ENCODE data around the gene SCAMP2. TPM values are rescaled to one million over a fixed set of nuclear protein-coding genes. Genes with fewer than 3 reads are reported as not detected.

SCAMP2 gene
- total and polyA plus RNA-seq, 2 of the 13 experiments (the other 11 are each of a cell fraction or from before 2014, with no cell fraction given), result 34.8 to 121 TPM

- ChIA-PET POLR2A (interaction anchor here (1.2 to 3.3 kb wide), 3 partner anchors 10 to 16 kb away, joined by 3 to 23 read pairs (median 21); partner anchors contain the start of gene FAM219B), CTCF (ENCODE audit: low intra/inter-chr PET ratio, low total read pairs) (no interaction called here)
- Histone ChIP-seq H3K79me2 (ENCODE audit: insufficient read depth, low read length) (peaks cover 11% of the 10 kb centered on the region), H3K27me3 (ENCODE audit: control insufficient read depth in 1 of 2, insufficient read depth in 2 of 2, low read length in 2 of 2) (no peaks in the 10 kb centered on the region; a peak in 1 of 5 replicates), H3K4me3 (replicated peaks in 1 of 3; ENCODE audit: insufficient read depth in 1 of 3, low read depth in 2 of 3, low read length in 3 of 3) (peak overlapping the region; percentile 73 to 99 (median 94)), H3K9me3 (ENCODE audit: low read length) (no peaks in the 10 kb centered on the region), H4K20me1 (ENCODE audit: insufficient read depth, low read length) (no peaks in the 10 kb centered on the region; the same call in 1 of the 2 replicates), H3K4me2 (ENCODE audit: low read depth, low read length) (peak overlapping the region; percentile 84), H3K4me1 (ENCODE audit: insufficient read depth, low read length) (peaks cover 27% of the 10 kb centered on the region), H3K9ac (ENCODE audit: insufficient read depth, low read depth, low read length) (peak overlapping the region; percentile 95), H3K36me3 (replicated peaks in 1 of 2; ENCODE audit: control insufficient read depth in 1 of 2, insufficient read depth in 2 of 2, low read length in 2 of 2) (peaks cover 11 to 15% of the 10 kb centered on the region in 2 experiments; a peak in 4 of 5 replicates), H3K27ac (ENCODE audit: extremely low read length, insufficient read depth, low read length) (peak overlapping the region; percentile 70), H2AFZ (ENCODE audit: low read length) (no peak overlapping the region)
- no peak for DNase-seq (ENCODE audit: low spot score)
- TF ChIP-seq MEIS2 (CRISPR knock-in tag; IDR thresholded peaks at IDR 0.05) (no peak), ZKSCAN5 (CRISPR knock-in tag; IDR thresholded peaks at IDR 0.05) (no peak), ZNF766 (CRISPR knock-in tag; IDR thresholded peaks at IDR 0.05; ENCODE audit: borderline replicate concordance) (no peak), LCORL (IDR thresholded peaks at IDR 0.05) (no peak), LCORL (CRISPR knock-in tag; IDR thresholded peaks at IDR 0.05) (0 out of 2 replicates have a peak, but pooled peaks have one; percentile 15), SSRP1 (CRISPR knock-in tag; IDR thresholded peaks at IDR 0.05) (no peak), ZNF558 (CRISPR knock-in tag; IDR thresholded peaks at IDR 0.05; ENCODE audit: borderline replicate concordance) (0 out of 2 replicates have a peak, but pooled peaks have one; percentile 45)
- TF ChIP-seq, protein P1, sequence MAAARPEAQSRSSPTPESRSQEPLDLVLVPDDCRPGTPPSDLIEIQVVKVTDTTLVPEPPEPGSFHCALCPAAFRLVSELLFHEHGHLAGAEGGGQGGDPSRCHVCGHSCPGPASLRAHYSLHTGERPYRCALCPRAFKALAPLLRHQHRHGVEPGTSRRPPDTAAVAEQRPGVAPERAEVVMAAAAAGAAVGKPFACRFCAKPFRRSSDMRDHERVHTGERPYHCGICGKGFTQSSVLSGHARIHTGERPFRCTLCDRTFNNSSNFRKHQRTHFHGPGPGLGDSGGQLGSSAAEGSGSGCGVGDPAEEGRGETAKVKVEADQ (CRISPR knock-in tag; IDR thresholded peaks at IDR 0.05; ENCODE audit: borderline replicate concordance), result peak; percentile 5; the same call in 1 of the 2 replicates
- FAIRE-seq, result no peak
- no peak for ATAC-seq
- WGBS (ENCODE audit: low lambda C conversion rate), result 0% methylated on average over 1 of the region's 1 CpG
- intact Hi-C loops (cut with micrococcal nuclease; ENCODE audit: unreplicated experiment) (no loop called here), in situ Hi-C loops (cut with HindIII; ENCODE audit: extremely low pct_ligation_motif_present, low pct_unique_long_range_greater_than_20kb) (no loop called here)
- no TSS peak for BruUV-seq (replicated peaks)
Observed at GRCh38 chr15:74890665-74890960, 17.4 kb upstream of the SCAMP2 start.

Measured in HepG2 (cell line).